G401 (cell line): ENCODE data around the gene MAGI2. TPM values are rescaled to one million over a fixed set of nuclear protein-coding genes. Genes with fewer than 3 reads are reported as not detected.
A peak's percentile ranks its signal among the peaks of the same experiment; 100 is the strongest.

Experiments
- DNase-seq: peaks from one replicate; pipeline ENCODE4 v3.0.0-alpha.2; 2015; ENCODE audit warnings: low spot score
- in situ Hi-C: cut with HindIII; loops from 2 replicates; pipeline ENCODE4 v1.10.0; 2016; ENCODE audit warnings: low sequenced_read_pairs, mixed read lengths
- total RNA-seq: library from RNA; depleted of rRNA; stranded (reverse); fragments of >200 nt; shearing (Covaris generic); gene quantifications from 2 replicates; pipeline ENCODE4 v1.2.3, GENCODE V29; 2014

MAGI2 gene
- total RNA-seq, 1 experiment from 2014 or later = not detected

DNA sequence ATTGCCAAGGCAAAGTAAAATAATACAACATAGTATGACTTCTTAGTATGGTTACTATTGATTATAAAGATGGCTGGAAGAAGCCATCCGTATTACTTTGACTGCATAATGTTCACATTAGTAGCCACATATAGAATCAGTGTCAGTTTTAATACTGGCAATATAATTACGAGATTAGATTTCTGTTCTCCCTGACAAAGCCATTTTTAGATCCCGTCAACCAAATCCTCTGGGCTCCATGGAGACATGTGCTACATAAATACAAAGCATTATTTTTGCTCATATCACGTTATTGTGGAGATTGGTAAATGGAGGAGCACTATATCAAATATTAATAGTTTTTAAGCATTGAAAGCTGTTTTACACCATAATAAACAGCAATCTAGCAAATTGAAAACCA, 124.0 kb downstream of the MAGI2 start:
- no peak for DNase-seq
- in situ Hi-C loops = no loop called here

DNA sequence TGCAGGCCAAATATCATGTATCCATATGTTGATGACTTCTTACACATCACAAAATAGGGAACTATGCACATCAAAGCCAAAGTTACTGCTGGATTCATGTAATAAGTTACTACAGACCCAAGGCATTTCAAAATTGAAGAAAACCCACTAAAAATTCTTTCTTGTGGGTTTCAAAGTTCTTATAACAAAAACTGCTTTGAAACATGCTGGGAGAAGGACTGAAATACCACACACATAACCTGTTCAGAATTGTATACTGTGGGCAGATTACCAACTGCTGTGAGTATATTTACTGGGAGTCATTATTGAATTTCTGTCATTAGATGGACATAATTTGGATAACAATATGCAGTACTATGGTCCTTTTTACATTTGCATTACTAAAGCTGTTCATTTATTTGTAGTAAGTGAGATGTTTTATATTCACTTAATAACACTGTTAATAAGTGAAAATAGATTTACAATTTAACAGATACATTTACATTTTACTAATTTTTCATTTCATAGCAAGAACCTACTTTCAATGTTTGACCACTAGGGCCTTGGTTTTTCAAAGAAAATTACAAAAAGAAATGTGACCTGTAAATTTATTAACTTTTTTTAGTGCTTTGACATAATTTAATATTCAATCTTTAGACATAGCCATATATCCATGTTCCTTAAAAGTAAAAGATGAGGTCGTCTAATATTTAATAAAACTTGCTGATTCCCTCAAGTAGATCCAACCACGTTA, 132.6 kb downstream of the MAGI2 start:
- in situ Hi-C loops = no loop called here
- no peak for DNase-seq

DNA sequence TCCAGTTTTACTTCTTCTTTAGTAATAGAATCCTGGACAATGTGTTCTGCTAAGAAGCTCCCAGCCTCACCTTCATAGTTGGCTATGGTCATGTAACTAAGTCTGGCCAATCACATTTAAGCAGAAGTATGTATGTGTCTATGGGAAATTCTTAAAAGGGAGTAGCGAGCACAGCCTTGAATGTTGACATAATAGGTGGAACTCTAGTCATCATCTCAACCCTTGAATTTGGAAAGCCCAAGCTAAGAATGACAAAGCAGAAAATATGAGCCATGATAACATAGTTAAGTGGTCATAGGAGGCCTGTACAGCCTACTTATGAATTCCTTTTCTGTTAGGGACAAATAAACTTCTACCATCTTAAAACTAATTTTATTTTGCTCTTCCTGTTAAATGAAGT, 134.1 kb downstream of the MAGI2 start:
- no peak for DNase-seq
- in situ Hi-C loops = no loop called here

DNA sequence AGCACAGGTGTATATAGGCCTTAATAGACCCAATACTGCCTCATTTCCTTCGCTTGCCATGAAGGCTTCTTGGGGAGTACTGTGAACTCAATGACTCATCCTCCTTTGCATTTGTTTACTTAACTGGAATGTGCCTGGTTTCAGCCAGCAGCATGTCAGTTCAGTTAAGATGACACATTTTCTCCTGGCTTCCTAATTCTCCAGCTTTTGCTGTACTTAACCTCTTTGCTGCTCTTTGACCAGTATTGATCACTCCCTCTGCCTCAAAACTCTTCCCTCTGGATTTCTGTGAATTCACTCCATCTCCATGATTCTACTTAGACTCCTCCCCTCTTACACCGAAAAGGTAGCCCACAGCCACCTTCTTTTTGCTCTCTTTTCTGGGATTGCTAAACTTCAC, 135.7 kb downstream of the MAGI2 start:
- no peak for DNase-seq
- in situ Hi-C loops = no loop called here

DNA sequence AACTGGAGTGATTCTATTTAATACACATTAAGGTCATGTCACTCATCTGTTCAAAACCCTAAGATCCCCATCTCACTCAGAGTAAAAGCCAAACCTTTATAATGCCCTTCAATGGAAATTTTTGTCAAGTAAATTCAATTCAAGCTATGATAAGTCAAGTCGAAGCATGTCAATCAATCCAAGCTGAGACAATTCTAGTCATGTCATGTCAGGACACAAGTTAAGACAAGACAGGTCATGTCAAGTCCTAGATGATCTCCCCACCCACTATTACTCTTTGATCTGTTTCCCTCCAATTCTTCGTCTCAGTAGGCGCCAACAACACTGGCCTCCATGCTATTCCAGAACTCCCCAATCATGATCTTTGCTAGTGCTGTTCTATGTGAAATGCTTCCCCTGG, 141.4 kb downstream of the MAGI2 start:
- in situ Hi-C loops = no loop called here
- no peak for DNase-seq

DNA sequence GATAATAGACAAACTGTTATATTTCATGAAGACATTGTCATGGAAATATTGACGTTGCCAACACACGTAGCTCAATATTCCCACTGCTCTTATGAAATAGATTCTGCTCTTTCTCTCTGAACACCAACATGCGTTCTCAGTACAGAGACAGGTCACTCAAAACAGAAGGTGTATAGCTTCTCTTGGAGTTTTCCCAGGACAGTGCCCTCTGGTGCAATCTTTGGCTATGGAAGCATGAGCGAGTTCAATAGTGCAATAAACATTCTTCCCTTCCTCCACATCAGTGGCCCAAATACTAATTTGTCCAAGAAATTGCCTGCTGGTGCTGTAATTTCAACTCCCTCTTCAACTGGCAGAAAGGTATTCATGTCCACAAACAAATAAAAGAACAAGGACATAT, 145.3 kb downstream of the MAGI2 start:
- peak; percentile 99 for DNase-seq
- in situ Hi-C loops = no loop called here

DNA sequence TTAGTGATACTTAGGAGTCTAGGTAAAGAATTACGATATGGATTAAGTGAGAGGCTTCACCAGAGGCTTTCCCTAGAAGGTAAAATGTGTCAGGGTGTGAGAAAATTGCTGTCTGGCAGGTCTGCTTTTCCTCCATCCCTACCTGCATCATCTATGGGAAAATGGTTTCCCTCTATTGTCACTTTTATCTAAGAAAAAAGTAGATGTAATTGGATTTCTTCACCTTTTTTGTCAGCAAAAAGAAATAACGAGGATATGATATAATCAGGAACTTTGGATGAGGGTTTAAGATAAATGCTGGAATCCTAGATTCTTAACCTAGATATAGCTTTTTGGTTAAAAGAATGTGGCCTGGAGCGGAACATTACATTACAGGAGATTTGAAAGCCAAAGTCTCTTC, 146.1 kb downstream of the MAGI2 start:
- DNase-seq = no peak
- in situ Hi-C loops = no loop called here

DNA sequence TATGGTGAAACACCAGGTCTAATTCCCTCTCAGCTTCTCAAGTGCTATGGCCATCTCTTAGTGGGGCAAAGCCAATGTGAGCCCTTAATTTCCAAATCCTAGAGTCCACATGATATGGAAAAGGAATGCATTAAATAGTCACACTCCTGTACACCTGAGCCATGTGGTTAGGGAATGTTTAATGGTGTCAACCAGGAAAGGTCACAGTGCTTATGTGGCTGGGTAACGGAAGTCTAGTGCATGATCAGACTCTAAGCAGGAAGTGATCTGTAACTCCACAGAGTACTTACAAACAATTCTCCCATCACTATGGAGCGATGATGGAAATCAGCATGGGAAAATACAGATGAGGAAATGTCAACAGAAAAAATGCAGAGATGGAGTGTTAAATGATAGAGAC, 148.8 kb downstream of the MAGI2 start:
- in situ Hi-C loops = no loop called here

DNA sequence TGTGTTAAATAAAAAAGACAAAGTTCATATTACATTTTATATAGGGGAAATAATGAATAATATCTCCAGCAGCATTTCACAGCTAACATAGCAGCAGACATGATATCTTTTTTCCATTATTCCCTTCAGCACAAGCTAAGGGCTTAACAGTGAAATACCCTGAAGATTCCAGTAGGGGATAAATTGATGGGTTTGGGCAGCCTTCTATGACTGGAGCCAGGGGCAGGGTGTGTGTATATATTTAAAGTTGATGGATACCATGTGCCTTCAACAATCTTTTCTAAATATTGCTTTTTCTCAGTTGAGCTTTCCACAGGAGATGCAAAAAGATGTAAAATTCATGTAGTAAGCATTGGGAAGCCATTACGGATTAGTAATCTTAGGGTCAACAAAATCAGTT, 151.2 kb downstream of the MAGI2 start:
- in situ Hi-C loops = no loop called here
- DNase-seq = no peak

More for the DNA sequence above, 148.8 kb downstream of the MAGI2 start:
- no peak for DNase-seq

DNA sequence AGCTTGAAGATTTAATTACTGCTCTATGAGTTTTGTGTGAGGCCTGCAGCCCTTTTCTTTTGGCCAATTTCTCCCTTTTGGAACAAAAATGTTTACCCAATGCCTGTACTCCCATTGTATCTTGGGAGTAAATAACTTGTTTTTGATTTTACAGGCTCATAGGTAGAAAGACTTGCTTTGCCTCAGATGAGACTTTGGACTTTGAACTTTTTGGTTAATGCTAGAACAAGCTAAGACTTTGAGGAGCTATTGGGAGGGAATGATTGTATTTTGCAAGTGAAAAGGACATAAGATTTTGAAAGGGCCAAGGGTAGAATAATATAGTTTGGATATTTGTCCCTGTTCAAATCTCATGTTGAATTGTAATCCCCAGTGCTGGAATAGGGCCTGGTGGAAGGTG, 152.0 kb downstream of the MAGI2 start:
- DNase-seq = no peak
- in situ Hi-C loops = no loop called here

DNA sequence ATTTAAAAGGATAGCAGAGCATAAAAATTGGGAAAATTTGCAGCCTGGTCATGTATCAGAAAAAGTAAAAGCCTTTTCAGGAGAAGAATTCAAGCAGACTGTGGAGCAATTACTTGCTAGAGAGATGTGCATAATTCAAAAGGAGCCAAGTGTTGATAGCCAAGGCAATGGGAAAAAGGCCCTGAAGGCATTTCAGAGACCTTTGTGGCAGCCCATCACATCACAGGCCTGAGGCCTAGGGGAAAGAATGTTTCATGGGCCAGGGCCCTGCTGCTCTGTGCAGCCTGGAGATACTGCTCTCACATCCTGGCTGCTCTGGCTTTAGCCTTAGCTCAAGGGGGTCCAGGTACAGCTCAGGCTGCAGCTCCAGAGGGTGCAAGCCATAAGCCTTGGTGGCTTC, 152.9 kb downstream of the MAGI2 start:
- no peak for DNase-seq
- in situ Hi-C loops = no loop called here

DNA sequence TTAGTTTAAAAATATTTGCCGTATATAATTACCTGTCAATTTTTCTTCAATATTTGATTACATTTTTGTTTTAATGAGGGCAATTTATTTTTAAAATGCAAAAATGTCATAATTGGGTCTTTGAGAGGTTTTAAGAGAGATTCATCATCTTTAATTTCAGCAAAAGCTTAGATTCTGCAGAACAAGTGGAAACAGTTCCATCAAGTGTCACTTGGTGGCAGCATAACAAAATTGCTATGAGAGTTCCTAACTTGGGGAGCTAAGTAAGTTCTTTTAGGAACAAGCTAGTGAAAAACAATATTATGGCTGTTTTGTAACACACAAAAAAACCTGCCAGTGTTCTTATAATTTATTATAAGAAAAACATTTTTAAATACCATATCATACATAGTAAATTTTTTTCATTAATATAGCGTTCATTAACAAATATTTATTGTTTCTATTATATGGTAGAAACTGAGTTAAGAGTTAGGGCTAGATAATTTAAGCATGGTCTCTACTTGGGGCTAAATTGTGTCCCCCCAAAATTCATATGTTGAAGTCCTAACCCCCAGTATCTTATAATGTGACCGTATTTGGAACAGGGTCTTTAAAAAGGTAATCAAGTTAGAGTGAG, 155.2 kb downstream of the MAGI2 start:
- in situ Hi-C loops = no loop called here
- peak; percentile 87 for DNase-seq

DNA sequence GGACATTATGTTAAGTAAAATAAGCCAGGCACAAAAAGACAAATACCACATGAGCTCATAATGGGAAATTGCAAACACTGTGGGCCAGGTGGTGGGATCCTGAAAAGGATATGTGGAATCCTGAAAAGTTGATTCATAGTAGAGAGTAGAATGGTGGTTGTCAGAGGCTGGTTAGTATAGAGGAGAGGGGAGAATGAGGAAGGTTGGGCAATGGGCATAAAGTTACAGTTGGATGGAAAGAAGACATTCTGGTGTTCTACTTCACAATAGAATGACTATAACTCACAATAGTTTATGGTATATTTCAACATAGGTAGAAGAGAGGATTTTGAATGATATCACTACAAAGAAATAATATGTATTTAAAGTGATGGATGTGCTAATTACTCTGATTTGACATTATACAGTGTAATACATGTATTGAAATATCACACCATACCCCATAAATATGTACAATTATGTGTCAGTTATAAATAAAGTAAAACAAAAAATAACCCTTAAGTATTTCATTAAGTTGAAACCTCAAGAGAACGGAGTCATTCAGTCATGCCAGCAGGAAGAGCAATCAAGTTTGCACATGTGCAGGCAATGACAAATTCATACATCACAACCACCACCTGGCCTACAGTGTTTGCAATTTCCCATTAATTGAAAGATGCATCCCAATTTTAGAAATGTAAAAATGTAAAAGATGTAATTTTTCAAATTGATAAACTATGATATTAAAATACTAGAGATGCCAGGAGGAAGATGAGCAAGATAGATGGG, 156.7 kb downstream of the MAGI2 start:
- in situ Hi-C loops = no loop called here
- DNase-seq = no peak

DNA sequence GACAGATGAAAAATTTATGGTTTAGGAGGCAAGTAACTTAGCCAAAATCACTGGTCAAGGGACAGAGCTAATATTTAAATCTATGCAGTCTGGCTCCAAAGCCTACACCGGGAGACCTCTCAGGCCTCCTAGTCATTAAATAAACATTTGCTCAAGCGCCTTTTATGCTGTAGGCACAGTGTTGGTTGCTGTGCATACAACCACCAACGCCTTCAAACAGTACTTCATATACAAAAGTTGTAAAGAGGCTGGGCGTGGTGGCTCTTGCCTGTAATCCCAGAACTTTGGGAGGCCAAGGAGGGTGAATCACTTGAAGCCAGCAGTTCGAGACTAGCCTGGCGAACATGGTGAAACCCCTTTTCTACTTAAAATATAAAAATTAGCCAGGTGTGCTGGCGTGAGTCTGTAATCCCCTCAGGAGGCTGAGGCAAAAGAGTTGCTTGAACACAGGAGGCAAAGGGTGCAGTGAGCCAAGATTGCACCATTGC, 159.8 kb downstream of the MAGI2 start:
- in situ Hi-C loops = no loop called here
- DNase-seq = no peak

DNA sequence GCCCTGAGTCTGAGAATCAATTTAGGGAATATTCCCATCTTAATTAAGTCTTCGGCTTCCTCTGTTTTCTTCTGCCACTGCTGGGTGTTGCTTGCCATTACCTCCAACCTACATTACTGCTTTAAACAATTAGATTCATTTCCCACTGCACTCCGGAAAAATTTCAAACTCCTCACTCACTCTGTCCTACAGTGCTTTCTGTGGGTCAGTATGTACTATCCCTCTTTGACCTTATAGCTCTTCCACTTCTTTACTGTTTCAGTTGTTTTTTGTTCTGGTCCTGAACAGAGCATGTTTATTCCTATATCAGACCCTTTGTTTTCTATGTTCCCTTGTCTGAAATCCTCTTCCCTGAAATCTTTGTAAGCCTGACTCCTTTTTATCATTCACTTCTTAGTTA, 160.6 kb downstream of the MAGI2 start:
- in situ Hi-C loops = no loop called here
- no peak for DNase-seq

DNA sequence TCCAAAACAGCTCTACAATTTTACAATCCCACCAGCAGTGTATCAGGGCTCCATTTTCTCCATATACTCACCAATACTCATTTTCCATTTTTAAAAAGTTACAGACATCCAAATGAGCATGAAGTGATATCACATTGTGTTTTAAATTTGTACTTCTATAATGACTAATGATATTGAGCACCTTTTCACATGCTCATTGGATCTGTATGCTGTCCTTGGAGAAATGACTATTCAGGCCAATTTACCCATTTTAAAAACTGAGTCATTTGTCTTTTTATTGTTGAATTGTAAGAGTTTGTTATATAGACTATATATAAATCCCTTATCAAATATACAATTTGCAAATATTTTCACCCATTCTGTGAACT, 162.0 kb downstream of the MAGI2 start:
- in situ Hi-C loops = no loop called here
- DNase-seq = no peak

DNA sequence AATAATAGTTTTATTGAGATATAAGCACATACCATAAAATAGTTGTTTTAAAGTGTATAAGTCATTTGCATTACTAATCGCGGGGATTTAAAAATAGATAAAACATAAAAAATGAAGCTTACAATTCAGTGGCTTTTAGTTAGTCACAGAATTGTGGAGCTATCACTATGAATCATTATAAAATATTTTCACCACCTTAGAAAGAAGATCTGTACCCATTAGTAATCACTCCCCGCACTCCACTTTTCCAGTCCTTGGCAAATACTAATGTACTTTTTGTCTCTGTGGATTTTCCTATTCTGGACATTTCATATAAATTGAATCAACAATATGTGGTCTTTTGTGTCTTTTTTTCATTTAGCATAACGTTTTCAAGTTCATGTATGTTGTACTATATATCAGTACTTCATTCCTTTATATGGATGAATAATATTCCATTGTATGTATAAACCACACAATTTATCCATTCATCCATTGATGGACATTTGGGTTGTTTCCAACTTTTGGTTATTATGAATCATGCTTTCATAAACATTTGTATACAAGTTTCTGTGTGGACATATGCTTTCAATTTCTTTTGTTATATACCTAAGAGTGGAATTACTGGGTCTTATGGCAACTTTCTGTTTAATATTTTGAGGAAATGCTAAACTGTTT, 162.5 kb downstream of the MAGI2 start:
- in situ Hi-C loops = no loop called here
- no peak for DNase-seq

DNA sequence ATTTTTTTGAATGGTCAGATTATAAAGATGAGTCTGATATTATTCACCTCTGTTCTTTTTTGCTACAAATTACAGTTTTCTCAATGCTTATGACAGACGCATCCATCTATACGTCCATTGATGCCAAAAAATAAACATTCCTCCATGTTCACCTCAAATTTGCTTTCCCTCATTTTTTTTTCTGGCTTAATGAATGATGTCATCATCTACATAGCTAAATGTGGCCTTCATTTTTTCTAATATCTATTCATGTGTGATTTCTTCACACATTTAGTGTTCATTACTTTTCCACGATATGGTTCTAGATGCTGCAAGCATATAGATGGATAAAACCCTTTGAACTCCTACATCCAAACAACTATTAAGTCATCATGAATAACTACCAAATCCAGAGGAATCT, 163.1 kb downstream of the MAGI2 start:
- DNase-seq = no peak
- in situ Hi-C loops = no loop called here

DNA sequence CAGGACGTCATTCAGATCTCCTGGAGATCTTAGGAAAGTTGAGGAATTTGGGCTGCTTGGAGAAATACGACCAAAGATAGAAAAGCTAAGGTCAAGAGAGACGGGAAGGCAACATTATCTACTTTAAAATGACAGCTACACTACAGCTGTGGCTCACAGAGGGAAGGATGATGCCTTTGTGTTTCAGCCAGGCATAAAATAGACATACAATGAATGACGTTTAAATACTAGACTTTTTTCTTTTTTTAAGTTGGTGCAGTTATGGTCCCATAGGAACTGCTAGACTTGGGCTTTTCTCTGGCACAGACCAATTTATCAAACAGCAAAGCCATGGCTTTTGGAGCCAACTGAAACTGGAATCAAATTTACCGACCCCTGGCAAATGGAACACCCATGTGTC, 164.8 kb downstream of the MAGI2 start:
- DNase-seq = no peak
- in situ Hi-C loops = no loop called here

DNA sequence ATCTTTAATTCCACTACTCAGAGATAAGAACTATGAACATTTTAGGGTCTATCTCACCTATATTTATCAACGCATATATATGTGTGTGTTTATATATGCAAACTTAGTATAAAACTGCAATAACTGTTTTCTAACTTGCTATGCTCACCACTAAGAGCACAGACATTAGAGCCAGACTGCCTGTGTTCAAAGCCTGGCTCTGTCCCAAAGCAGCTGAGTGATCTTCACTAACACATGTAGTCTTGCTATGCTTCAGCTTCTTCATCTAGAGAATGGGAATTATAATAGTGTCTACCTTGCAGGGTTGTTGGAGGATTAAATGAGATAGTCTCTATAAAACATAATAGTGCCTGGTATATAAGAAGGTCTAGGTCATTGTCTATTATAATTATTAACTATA, 165.5 kb downstream of the MAGI2 start:
- in situ Hi-C loops = no loop called here
- peak; percentile 73 for DNase-seq
